Measurements from ENCODE around the gene VPS4A.
"Not testable (repeated sequence)": the region's sequence is repeated elsewhere in the genome, so short reads cannot be mapped to it uniquely, and the experiment has no call there.

The VPS4A gene

GRCh38 chr16:69328854-69329316 lies 17.7 kb downstream of the VPS4A start:
- no peak for DNase-seq

DNA sequence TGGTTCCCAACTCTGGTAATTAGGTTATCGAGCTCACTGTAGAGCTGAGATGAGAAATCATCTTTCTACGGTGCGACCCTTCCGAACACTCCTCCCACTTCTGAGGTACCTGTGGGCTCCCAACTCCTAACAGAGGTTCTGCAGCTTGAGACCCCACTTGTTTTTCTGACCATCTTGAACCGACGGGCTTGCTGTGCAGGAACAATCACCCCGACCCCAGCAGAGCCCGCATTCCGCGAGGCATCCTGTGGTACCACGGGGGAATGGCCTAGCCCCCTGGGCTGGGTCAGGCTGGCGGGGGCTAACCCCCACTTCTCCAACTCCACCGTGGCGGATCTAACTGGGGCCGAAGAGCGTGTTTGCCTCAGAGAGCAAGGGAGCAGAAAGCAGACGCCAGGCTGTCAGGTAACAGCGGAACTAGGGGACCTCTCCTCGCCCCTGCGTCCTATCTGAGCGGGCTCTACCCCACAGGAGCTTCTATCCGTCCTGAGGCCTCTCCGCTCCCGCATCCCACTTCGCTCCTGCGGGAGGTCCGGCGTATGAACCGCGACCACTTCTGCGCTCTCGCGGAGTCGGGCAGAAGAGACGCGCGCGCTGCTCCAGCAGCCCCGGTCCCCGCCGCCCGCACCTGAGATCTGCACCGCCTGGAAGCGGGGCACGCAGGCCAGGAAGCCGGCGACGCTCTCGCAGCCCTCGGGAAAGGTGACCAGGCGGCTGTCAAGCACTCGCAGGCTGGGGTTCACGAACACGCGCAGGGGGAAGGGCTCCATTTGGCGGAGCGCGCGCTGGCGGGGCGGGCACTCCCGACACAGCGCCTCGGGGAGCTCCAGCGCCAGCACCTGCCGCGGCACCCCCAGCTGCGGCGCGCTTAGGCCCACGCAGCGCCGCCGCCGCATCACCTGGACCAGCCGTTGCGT lies 18.5 kb downstream of the VPS4A start:
- DNase-seq: no peak

DNA sequence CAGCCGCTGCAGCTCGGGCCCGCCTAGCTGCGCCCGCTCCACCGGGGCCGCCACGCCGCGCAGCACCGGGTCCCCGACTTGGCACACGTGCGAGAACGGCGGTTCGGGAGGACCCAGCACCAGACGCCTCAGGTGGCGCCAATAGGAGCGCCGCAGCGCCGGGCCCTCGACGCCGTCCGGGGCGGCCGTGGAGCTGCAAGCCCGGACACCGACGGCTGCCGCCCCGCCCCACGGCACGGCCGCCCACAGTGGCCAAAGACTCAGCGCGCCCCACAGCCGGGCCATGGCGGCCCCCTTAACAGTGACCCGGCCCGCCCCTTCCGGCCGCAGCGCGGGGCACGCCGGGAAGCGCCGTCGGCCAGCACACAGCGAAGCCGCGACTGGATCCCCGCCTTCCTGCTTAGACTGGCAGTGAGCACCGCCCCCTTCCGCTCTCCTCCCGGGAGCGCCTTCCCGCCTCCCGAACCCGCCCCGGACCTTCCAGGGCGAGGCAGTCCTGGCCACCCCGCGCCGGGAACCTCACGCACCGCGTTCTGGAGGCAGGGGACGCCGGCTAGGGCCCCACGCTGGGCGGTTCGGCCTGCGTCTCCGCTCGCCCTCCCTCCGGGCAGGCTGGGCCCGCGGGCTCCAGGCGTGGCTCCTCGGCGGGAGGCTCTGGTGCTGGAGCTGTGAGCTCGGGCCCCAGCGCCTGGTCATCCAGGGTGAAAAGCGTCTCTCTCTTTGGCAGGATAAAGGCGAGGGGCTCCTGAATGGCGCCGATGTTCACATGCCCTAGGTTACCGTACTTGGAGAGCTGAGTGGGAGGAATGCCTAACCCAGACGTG lies 19.3 kb downstream of the VPS4A start, which contains the start of gene PDF:
TSS of gene PDF (minus strand) at position 303 of the 824 bp plus-strand sequence. CDS start at position 285, 18 bp downstream.
- peak; percentile 72 for DNase-seq

- no peak for DNase-seq
Observed at GRCh38 chr16:69334696-69335095, 23.5 kb downstream of the VPS4A start.

- no peak for DNase-seq
Observed at GRCh38 chr16:69338557-69339288, 27.6 kb downstream of the VPS4A start.

GRCh38 chr16:69339289-69340094 lies 28.3 kb downstream of the VPS4A start, which contains the start of the genes COG8 and NIP7:
TSS of gene COG8 (minus strand) at chr16:69339564. CDS start at chr16:69339552, 12 bp downstream.
TSS of gene NIP7 (plus strand) at chr16:69339772. CDS start at chr16:69339830, 58 bp downstream.
- peak; percentile 97 for DNase-seq

DNA sequence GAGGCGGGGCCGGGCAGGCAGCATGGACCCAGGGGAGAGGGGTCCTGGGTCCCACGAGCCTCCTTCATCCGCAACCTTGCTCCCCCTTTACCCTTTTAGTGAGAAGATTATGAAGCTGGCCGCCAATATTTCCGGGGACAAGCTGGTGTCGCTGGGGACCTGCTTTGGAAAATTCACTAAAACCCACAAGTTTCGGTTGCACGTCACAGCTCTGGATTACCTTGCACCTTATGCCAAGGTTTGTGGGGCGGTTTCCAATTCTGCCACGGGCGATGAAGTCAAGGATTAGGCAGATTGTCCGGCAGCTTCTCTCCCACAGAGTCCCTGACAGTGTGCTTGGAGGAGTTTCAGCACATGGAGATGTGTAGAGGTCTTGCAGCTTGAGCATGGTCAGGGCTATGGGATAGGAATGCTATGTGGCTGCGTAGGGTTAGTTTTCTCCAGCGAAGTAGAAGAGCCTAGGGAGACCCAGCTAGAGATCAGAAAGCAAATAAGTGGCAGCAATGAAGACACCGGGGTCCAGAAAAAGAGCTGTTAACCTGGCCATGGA lies 29.0 kb downstream of the VPS4A start:
- DNase-seq: no peak

DNA sequence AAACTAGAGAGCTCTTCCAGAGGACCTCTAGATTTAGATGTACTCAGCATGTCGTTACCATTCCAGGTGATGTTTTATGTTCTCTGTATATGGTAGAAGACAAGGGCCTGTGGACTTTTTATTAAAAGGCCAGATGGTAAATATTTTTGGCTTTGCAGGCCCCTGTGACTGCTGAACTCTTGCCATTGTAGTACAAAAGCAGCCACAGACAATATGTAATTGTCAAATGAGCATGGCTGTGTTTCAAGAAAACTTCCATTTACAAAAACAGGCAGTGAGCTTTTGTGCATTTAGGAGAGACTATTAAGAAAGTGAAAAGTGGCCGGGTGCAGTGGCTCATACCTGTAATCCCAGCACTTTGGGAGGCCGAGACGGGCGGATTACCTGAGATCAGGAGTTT lies 33.0 kb downstream of the VPS4A start:
- DNase-seq: no peak

- no peak for DNase-seq
Observed at GRCh38 chr16:69345923-69346322, 34.8 kb downstream of the VPS4A start.

DNA sequence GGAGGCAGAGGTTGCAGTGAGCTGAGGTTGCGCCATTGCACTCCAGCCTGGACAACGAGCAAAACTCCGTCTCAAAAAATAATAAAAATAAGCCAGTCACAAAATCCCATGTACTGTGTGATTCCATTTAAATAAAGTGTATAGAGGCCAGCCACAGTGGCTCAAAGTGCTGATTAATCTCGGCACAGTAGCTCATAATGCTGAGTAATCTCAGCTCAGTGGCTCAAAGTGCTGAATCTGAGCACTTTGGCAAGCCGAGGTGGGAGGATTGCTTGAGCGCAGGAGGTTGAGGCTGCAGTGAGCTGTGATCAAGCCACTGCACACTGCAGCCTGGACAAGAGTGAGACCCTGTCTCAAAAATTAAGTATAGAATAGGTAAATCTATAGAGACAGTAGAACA lies 35.5 kb downstream of the VPS4A start:
- DNase-seq: no peak

- no peak for DNase-seq
Observed at GRCh38 chr16:69348222-69348621, 37.1 kb downstream of the VPS4A start.

DNA sequence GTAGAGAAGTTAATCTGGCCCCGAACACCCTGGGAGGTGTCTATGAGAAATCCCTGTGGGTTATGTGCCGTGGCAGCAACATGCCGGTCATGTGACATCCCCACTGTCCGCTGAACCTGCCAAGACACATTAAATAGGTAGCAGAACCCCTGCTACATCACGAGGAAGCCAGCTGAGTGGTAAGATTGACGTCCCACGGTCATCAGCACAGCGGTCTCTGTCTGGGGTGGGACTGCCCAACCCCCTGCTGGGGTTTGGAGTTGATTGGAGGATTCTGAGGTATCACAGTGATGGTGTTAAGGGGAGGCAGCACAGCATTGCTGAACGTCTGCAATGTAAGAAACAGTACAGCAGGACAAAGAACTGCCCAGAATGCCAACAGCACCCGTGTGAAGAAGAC lies 38.4 kb downstream of the VPS4A start:
- DNase-seq: no peak

DNA sequence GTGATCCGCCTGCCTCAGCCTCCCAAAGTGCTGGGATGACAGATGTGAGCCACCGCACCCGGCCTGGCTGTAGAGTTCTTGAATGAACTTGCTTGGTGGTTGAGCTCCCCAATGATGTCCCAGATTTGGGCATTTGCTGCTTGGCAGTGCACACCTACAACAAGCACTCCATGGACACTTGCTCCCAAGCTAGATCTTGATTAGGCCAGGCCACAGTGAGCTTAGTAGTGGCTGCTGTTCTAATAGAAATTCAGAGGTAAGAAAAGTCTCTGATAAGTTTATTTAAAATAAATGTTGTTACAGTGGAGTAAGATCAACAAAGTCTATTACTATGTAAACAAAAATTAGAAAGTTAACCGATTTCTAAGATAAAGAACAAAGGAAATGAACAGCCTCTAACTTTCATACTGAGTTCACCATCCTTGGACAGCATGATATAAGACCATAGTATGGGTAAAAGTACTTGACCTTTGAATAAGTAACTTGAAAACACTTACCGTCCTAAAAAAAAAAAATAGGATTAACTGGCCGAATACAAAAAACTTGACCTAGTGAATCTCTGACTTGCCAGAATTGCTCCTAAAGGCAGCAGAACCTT lies 39.5 kb downstream of the VPS4A start:
- DNase-seq: no peak

DNA sequence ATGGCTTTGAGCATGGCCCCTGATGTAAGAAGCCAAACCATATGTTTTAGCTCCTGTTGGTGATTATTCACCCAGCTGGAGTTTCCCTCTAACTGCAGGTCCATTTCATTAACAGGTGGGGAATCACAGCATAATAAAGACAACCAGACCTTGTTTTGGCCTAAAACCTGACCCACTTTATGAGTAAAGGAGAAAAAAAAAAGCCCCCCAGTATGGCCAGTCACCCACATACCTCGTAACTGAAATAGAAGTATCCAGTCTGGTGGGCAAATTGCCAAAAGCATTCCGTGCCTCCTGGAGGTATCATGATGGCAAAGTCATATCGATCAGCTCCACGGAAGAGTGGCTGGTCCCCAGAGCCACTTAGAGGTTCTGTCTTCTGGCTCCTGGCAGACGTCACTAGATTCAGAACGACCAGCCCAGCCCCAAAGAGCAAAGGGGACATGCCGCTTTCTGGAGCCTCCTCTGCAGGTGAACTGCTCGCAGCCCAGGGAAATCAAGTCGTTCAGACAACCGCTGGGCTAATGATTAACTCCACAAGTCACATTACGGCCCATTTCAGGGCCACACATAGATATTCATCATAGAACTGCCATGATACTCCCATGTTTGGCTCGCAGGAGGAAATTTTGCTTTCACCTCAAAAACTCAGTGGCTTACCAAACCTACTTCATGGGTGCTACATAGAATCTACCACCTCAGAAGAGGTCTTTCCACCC lies 40.3 kb downstream of the VPS4A start, which contains the start of gene TMED6:
TSS of gene TMED6 (minus strand) at position 478 of the 719 bp plus-strand sequence. CDS start at position 445, 33 bp downstream.
- peak; percentile 33 for DNase-seq

DNA sequence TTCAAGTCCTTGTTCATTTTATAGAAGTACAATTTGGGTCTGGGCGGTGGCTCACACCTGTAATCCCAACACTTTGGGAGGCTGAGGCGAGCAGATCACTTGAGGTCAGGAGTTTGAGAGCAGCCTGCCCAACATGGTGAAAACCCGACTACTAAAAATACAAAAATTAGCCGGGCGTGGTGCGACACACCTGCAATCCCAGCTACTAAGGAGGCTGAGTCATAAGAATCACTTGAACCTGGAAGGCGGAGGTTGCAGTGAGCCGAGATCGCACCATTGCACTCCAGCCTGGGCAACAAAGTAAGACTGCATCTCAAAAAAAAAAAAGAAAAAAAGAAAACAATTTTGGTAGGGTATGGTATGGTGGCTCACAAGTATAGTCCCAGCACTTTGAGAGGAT lies 48.9 kb downstream of the VPS4A start:
- DNase-seq: not testable (repeated sequence)

- no peak for DNase-seq
Observed at GRCh38 chr16:69363281-69363717, 52.1 kb downstream of the VPS4A start.

DNA sequence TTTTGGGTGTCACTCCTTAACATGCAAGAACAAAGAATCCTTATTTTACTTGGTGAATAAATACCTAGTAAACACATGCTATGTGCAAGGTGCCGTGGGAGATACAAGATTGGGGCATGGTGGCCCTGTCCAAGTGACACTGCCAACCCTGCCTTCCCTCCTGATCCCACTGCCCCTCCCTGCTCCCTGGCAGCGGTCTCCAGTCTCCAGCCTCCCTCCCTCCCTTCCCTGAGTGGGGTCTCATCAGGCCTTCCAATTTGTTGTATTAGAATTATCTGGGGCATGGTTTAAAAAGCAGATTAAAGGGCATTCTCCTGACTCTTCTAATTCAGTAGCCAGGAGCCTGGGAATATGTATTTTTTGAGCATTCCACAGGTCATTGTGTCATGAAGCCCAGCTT lies 52.9 kb downstream of the VPS4A start:
- no peak for DNase-seq

- DNase-seq: no peak
Observed at GRCh38 chr16:69365901-69366300, 54.8 kb downstream of the VPS4A start.

DNA sequence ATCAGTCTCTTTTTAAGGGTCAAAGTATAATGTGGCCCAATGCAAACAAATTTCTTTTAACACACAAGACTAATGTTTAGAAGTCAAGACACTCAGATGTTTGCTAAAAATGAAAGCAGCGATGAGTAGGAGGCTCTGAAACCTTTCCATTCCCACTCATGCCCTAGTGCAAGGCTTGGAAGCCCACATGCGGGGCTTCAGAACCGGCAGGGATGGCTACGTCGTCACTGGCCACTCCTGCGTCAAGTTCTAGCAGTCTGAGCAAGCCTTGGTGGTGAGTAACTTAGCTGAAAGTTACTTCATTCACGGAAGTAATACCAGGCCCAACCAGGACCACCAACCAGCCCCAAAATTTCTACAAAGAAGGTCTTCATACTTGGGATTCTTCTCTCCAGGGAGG lies 55.3 kb downstream of the VPS4A start:
- no peak for DNase-seq

- no peak for DNase-seq
Observed at GRCh38 chr16:69367980-69368379, 56.8 kb downstream of the VPS4A start.

Data from NCI-H2227 treated with DMSO at 0.1 percent for 48 hours (cell line).